HG03045 (cell line): Measurements from ENCODE around the gene CASP4.

Experiments used
- ATAC-seq: cut with Tn5 transposase; IDR thresholded peaks from one replicate; pipeline ENCODE4 v1.9.1; 2021; ENCODE audit warnings: mild to moderate bottlenecking, moderate library complexity; ENCODE audit not compliant: unreplicated experiment

The CASP4 gene

DNA sequence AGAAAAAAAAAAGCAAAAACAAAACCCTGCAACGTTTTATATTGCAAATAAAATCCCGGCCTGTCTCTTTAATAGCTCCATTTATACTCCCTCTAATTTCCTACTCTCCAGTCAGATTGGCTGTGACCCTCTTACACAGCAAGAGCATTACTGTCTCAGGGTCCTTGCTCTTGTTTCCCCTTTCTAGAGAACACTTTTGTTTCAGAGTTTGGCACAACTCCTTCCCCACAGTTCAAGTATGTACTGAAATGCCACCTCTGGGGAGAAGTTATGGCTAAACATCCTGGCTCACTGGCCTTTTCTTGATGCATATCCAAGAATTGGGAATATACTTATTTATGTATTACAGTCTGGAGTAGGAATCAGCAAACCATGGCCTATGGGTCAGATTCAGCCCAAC, 72.7 kb downstream of the CASP4 start:
- no peak for ATAC-seq

DNA sequence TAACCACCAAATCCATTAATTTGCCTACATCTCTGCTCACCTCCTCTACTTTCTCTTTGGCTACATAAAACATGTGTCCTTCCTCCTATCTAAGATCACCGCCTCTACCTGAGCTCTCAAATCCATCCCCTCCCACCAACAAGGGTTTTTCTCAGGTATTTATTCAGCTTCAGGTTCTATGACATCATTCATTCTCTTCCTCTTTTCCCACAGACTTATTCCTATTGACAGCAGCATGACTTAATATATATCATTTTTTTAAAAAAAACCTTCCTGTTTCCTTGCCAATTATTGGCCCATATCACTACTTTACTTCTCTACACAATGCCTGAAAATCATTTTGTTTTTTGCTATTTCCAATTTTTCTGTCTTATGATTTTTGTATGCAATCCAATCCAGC, 74.5 kb downstream of the CASP4 start:
- no peak for ATAC-seq
